Muscle of arm (tissue), 14 donors: Measurements from ENCODE around the gene EXOC8. TPM values are rescaled to one million over a fixed set of nuclear protein-coding genes. Genes with fewer than 3 reads are reported as not detected.

Experiments
- DNase-seq: peaks from one replicate; pipeline ENCODE4 v3.0.0-alpha.2; 2013
- long read RNA-seq, 11 donors: transcript quantifications; one replicate each; lab custom pipeline, GENCODE V29; 2026
- polyA plus RNA-seq, 12 donors: library from polyadenylated mRNA; unstranded; fragments of 120-200 nt; gene quantifications; one replicate each; pipeline ENCODE4 v1.2.1, GENCODE V29; 2013; ENCODE audit not compliant: insufficient read length in 12 of 12

The EXOC8 gene
- polyA plus RNA-seq: 1 to 10 TPM in 11 of 12 donors, not detected in 1; 6.8 to 8.6 (median 7.8) TPM
- long read RNA-seq, donor 1, full-length matches to known transcripts: 14 of 14 reads
- long read RNA-seq, donor 1, partial matches to known transcripts: 0 of 14 reads
- long read RNA-seq, donor 1, other reads (novel, unspliced or antisense): 0 of 14 reads
- long read RNA-seq, donor 2, full-length matches to known transcripts: 6 of 6 reads
- long read RNA-seq, donor 2, partial matches to known transcripts: 0 of 6 reads
- long read RNA-seq, donor 2, other reads (novel, unspliced or antisense): 0 of 6 reads
- long read RNA-seq, donor 3, full-length matches to known transcripts: 2 of 2 reads
- long read RNA-seq, donor 3, partial matches to known transcripts: 0 of 2 reads
- long read RNA-seq, donor 3, other reads (novel, unspliced or antisense): 0 of 2 reads
- long read RNA-seq, donor 4, full-length matches to known transcripts: 10 of 10 reads
- long read RNA-seq, donor 4, partial matches to known transcripts: 0 of 10 reads
- long read RNA-seq, donor 4, other reads (novel, unspliced or antisense): 0 of 10 reads
- long read RNA-seq, donor 5, full-length matches to known transcripts: 12 of 18 reads
- long read RNA-seq, donor 5, partial matches to known transcripts: 6 of 18 reads
- long read RNA-seq, donor 5, other reads (novel, unspliced or antisense): 0 of 18 reads
- long read RNA-seq, donor 6, full-length matches to known transcripts: 4 of 4 reads
- long read RNA-seq, donor 6, partial matches to known transcripts: 0 of 4 reads
- long read RNA-seq, donor 6, other reads (novel, unspliced or antisense): 0 of 4 reads
- long read RNA-seq, donor 7, full-length matches to known transcripts: 4 of 4 reads
- long read RNA-seq, donor 7, partial matches to known transcripts: 0 of 4 reads
- long read RNA-seq, donor 7, other reads (novel, unspliced or antisense): 0 of 4 reads
- long read RNA-seq, donor 8, full-length matches to known transcripts: 10 of 10 reads
- long read RNA-seq, donor 8, partial matches to known transcripts: 0 of 10 reads
- long read RNA-seq, donor 8, other reads (novel, unspliced or antisense): 0 of 10 reads
- long read RNA-seq, donor 9, full-length matches to known transcripts: 9 of 9 reads
- long read RNA-seq, donor 9, partial matches to known transcripts: 0 of 9 reads
- long read RNA-seq, donor 9, other reads (novel, unspliced or antisense): 0 of 9 reads
- long read RNA-seq, donor 10, full-length matches to known transcripts: 4 of 4 reads
- long read RNA-seq, donor 10, partial matches to known transcripts: 0 of 4 reads
- long read RNA-seq, donor 10, other reads (novel, unspliced or antisense): 0 of 4 reads
- long read RNA-seq, donor 11, full-length matches to known transcripts: 10 of 10 reads
- long read RNA-seq, donor 11, partial matches to known transcripts: 0 of 10 reads
- long read RNA-seq, donor 11, other reads (novel, unspliced or antisense): 0 of 10 reads

DNA sequence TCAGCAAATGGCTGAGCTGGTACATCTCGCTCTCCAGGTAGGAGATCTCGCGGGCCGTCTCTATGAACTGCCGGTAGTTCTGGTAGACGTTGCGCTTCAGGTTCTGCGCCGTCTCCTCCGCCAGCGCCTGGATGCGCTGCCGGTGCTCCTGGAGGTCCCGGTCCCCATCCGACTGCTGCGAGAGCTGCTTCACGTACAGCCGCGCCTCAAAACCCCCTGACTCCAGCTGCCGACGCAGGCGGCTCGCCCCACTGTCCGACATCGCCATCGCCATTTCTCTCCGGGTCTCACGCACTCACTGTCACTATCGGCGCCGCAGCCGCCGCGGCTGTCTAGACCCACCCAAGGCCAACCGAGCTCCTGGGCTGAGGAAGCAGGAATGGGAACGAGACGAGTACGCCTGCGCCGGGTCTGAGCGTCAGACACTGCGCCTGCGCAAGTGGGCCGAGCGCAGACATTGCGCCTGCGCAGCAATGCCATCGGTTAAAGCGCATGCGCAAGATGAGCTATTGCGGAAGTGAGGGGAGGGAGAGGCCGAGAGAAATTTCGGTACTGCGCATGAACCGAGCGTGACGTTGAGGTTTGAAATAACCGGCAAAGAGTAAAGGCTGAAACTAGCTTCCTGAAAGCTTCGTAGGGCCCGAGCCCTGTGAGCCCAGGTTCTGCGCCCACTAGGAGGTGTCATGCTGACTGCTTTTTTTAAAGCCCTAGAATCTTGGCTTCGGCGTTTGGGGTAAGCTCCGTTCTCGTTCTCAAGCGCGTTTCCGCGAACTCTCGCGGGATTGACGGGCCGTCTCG, at the start of gene EXOC8:
Gene EXOC8, minus strand, starts transcription at position 381 of the 798 bp plus-strand sequence. Its CDS starts 107 bp downstream, at position 274.
- DNase-seq: peak; percentile 100

DNA sequence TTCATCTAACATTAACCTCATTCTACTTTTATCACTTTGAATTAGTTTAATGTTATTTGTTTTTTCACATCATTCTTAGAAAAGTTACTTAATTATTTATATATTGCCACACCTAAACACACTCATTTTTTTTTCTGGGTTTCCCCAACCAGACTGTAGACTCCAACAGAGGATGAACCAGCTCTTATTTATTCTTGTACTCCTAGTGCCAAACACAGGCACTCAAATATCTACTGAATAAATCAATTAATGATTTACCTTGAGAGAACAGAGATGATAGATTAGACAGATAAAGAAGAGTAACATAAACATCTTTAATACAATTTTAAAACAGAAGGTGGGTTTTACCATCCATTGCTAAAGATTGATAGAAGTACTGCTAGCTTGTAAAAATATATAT, 48.8 kb upstream of the EXOC8 start:
- DNase-seq: no peak

DNA sequence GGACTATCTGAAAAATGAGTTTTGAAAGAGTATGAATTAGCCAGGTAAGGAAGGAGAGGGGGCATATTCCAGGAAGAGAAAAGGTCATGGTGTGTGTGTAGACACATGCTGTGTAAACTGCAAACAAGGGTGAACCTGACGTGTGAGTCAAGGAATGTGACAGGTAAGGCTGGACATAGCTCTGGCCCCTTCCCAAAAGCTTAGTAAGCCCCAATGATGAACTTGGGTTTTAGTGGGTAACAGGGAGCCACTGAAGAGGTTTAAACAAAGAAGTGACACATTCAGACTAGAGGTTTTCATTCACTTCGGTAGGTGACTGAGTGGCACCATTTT, 47.7 kb upstream of the EXOC8 start:
- no peak for DNase-seq

- DNase-seq: no peak
These were observed 47.2 kb upstream of the EXOC8 start for GRCh38 chr1:231384696-231385415.

- DNase-seq: no peak
These were observed 45.7 kb upstream of the EXOC8 start for GRCh38 chr1:231383159-231383860.

- no peak for DNase-seq
These were observed 44.8 kb upstream of the EXOC8 start for GRCh38 chr1:231382426-231382825.

GRCh38 chr1:231381729-231382128, 44.1 kb upstream of the EXOC8 start:
- no peak for DNase-seq

GRCh38 chr1:231376875-231377549, 39.4 kb upstream of the EXOC8 start:
- DNase-seq: no peak

DNA sequence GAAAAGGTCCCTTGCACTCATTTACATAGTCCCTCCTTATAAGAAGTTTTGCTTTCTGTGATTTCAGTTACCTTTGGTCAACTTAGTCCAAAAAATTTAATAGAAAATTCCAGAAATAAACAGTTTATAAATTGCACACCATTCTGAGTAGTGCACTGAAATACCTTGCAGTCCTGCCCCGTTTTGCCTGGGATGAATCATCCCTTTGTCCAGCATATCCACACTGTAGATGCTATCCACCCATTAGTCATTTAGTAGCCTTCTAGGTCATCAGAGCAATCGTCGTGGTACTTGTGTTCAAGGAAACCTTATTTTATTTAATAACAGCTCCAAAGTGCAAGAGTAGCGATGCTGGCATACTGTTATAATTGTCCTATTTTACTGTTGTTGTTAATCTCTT, 38.4 kb upstream of the EXOC8 start:
- DNase-seq: no peak

DNA sequence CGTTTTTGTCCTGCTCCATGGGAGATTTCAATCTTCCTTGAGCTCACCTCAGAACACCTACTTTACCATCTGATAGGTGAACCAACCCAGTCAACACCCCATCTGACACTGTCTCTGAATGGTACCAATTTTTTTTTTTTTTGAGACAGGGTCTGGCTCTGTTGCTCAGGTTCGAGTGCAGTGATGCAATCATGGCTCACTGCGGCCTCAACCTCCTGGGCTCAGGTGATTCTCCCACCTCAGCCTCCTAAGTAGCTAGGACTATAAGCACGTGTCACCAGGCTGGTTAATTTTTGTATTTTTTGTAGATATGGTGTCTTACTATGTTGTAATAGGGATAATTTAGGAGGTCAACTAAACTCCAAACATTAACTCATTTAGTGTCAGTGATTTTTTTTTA, 36.7 kb upstream of the EXOC8 start:
- DNase-seq: no peak

- DNase-seq: no peak
These were observed 34.8 kb upstream of the EXOC8 start for GRCh38 chr1:231372501-231372900.

- no peak for DNase-seq
These were observed 31.6 kb upstream of the EXOC8 start for GRCh38 chr1:231369282-231369681.

DNA sequence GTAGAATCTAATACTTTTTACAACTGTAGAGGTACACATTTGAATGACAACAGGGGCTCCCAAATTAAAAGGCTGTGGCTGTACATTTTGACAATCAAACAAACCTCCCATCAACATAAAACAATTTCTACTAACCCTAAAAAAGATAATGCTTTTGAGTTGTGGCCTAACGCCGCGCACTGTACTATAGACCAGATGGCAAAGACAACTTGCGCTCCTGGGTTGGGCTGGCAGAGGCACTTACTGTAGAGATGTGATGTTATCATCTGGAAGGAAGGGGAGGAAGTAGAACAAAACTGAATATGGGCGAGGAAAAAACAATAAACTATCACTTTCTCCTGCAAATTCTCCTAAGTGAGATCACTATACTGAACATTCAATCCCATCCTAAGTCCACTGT, 26.5 kb upstream of the EXOC8 start:
- DNase-seq: no peak

GRCh38 chr1:231363624-231364023, 26.0 kb upstream of the EXOC8 start:
- no peak for DNase-seq

- DNase-seq: no peak
These were observed 24.7 kb upstream of the EXOC8 start for GRCh38 chr1:231362325-231362724.

- DNase-seq: no peak
These were observed 21.5 kb upstream of the EXOC8 start for GRCh38 chr1:231359113-231359512.

- DNase-seq: peak; percentile 54
These were observed 20.2 kb upstream of the EXOC8 start for GRCh38 chr1:231357831-231358354.

DNA sequence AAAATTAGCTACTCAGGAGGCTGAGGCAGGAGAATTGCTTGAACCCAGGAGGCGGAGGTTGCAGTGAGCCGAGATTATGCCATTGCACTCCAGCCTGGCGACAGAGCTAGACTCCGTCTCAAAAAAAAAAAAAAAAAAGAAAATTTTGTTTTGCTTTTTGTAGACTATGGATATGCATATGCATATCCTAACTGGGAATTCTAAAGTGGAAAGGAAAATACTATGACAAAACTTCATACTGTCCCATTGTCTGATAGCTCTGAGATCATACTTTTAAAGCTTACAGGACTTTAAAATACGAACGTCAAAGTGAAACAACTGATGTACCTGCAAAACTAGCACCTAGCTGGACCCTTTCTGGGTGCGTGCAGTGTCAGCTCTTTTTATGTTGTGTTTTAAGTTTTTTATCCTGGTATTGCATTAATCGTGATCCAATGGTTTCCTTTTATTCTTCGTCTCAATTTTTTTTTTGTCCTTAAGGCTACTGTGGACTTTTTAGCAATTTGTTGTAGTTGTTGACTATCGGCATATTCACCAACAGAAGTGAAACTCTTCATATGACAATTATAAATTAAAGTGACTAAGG, 19.6 kb upstream of the EXOC8 start:
- no peak for DNase-seq
